Measurements from ENCODE around the gene SCYL3. TPM values are rescaled to one million over a fixed set of nuclear protein-coding genes. Genes with fewer than 3 reads are reported as not detected.

SCYL3 gene
- total and polyA plus RNA-seq, 2 experiments from 2014 or later, result 2.2 to 6.8 TPM

GRCh38 chr1:169896013-169896412 lies 2.3 kb upstream of the SCYL3 start:
- H2AFZ ChIP-seq, result 0 out of 2 replicates have a peak overlapping the region, but pooled peaks have one; percentile 50

GRCh38 chr1:169894424-169895145 lies 889 bp upstream of the SCYL3 start:
- Histone ChIP-seq H3K79me2 (replicated peaks; ENCODE audit: insufficient read depth) (peaks cover 33% of the 10 kb centered on the region), H3K27me3 (ENCODE audit: insufficient read depth) (no peaks in the 10 kb centered on the region), H3K9me2 (ENCODE audit: insufficient read depth) (no peaks in the 10 kb centered on the region), H4K20me1 (replicated peaks; ENCODE audit: insufficient read depth) (no peaks in the 10 kb centered on the region), H3F3A (replicated peaks; ENCODE audit: low read depth) (no peaks in the 10 kb centered on the region), H3K36me3 (ENCODE audit: insufficient read depth) (no peaks in the 10 kb centered on the region), H3K4me3 (peak overlapping the region; percentile 85), H3K4me2 (peak overlapping the region; percentile 71), H3K4me1 (ENCODE audit: insufficient read depth) (peaks cover 21% of the 10 kb centered on the region), H3K27ac (ENCODE audit: low read depth) (peak overlapping the region; percentile 10; the same call in 1 of the 2 replicates), H2AFZ (peak overlapping the region; percentile 11; the same call in 1 of the 2 replicates)
- TF ChIP-seq REST (IDR thresholded peaks at IDR 0.05; ENCODE audit: unreplicated experiment) (no peak), POLR2AphosphoS5 (IDR thresholded peaks at IDR 0.05; ENCODE audit: low read depth) (no peak; the same call in 1 of the 2 replicates), ZNF462 (CRISPR knock-in tag; IDR thresholded peaks at IDR 0.05) (no peak), NANOG (IDR thresholded peaks at IDR 0.05; ENCODE audit: borderline replicate concordance) (no peak)
- no peaks in the 10 kb centered on the region for H3K9me3 Mint-ChIP-seq
- DNase-seq (ENCODE audit: low spot score) (no peak), ATAC-seq (no peak)
- peak overlapping the region; percentile 100 for H3K27ac Mint-ChIP-seq
- H3K4me3 Mint-ChIP-seq, result peak overlapping the region; percentile 85
- H3K27me3 Mint-ChIP-seq (ENCODE audit: insufficient read depth, low read depth, poor library complexity), result peaks cover 18% of the 10 kb centered on the region
- peaks cover 50% of the 10 kb centered on the region for H3K4me1 Mint-ChIP-seq
- no peaks in the 10 kb centered on the region for H3K36me3 Mint-ChIP-seq (ENCODE audit: low read depth)

More at GRCh38 chr1:169896013-169896412, 2.3 kb upstream of the SCYL3 start:
- Histone ChIP-seq H3K4me2 (no peak overlapping the region), H3K27ac (ENCODE audit: low read depth) (no peak overlapping the region), H3F3A (replicated peaks; ENCODE audit: low read depth) (no peaks in the 10 kb centered on the region), H4K20me1 (replicated peaks; ENCODE audit: insufficient read depth) (no peaks in the 10 kb centered on the region), H3K4me1 (ENCODE audit: insufficient read depth) (peaks cover 21% of the 10 kb centered on the region), H3K9me2 (ENCODE audit: insufficient read depth) (no peaks in the 10 kb centered on the region), H3K79me2 (replicated peaks; ENCODE audit: insufficient read depth) (peaks cover 20% of the 10 kb centered on the region), H3K27me3 (ENCODE audit: insufficient read depth) (no peaks in the 10 kb centered on the region), H3K36me3 (ENCODE audit: insufficient read depth) (no peaks in the 10 kb centered on the region), H3K4me3 (no peak overlapping the region)
- no peaks in the 10 kb centered on the region for H3K9me3 Mint-ChIP-seq
- H3K4me3 Mint-ChIP-seq, result no peak overlapping the region
- H3K27me3 Mint-ChIP-seq (ENCODE audit: insufficient read depth, low read depth, poor library complexity), result peaks cover 18% of the 10 kb centered on the region
- DNase-seq (ENCODE audit: low spot score) (no peak), ATAC-seq (no peak)
- TF ChIP-seq ZNF114 (CRISPR knock-in tag; IDR thresholded peaks at IDR 0.05), result no peak
- H3K27ac Mint-ChIP-seq, result no peak overlapping the region
- no peaks in the 10 kb centered on the region for H3K36me3 Mint-ChIP-seq (ENCODE audit: low read depth)
- peaks cover 46% of the 10 kb centered on the region for H3K4me1 Mint-ChIP-seq
